ENCODE measurements around the gene ID2. TPM values are rescaled to one million over a fixed set of nuclear protein-coding genes. Genes with fewer than 3 reads are reported as not detected.

ID2 gene
- polyA plus RNA-seq, 1 donor from 2014 or later, result 71.6 TPM

DNA sequence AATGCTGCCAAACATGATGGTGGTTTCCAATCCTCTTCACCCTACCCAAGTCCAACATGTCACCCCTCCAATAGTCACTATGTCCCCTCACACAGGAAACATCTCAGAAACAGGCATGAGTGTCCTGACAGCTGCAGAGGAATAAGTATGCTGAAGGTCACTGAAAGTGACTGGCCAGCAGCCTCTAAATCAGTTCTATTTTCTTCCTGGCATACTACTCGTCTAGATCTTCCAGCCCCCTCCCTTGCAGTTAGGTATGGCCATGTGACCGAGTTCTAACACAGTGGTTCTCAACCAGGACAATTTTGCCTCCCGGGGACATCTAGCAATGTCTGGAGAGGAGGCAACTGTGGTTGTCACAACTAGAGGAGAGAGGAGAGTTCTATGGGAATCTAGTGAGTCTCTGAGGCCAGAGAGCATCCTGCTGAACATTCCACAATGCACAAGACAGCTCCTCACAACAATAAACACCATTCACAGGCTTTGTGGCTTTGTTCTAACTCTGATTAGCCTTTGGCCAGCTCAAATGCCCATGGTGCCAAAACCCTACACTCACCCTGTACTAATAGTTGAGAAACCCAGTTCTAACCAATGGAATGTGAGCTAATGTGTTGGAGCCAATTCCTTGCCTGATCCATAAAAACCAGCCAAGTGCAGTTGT, 12.6 kb upstream of the ID2 start:
- H3K9me3 ChIP-seq (ENCODE audit: low read length), result no peaks in the 10 kb centered on the region
- H3K27ac ChIP-seq (ENCODE audit: low read length), result no peak overlapping the region
- no peaks in the 10 kb centered on the region for H3K27me3 ChIP-seq (ENCODE audit: insufficient read depth, low read depth, low read length)
- no peak overlapping the region for H3K4me2 ChIP-seq (ENCODE audit: low read length)
- no peak overlapping the region for H3K9ac ChIP-seq (ENCODE audit: low read length)
- H3K36me3 ChIP-seq (ENCODE audit: insufficient read depth, low read length), result no peaks in the 10 kb centered on the region
- H3K4me3 ChIP-seq (ENCODE audit: low read length), result no peak overlapping the region
- no peaks in the 10 kb centered on the region for H3K9me2 ChIP-seq (ENCODE audit: insufficient read depth, low read length)
- no peaks in the 10 kb centered on the region for H4K20me1 ChIP-seq (ENCODE audit: insufficient read depth)
- H2AFZ ChIP-seq (ENCODE audit: low read depth, low read length), result no peak overlapping the region
- H3K79me2 ChIP-seq (replicated peaks; ENCODE audit: insufficient read depth, low read length), result no peaks in the 10 kb centered on the region
- H3F3A ChIP-seq (ENCODE audit: insufficient read depth, low read length, poor library complexity, severe bottlenecking), result no peaks in the 10 kb centered on the region
- TF ChIP-seq EP300 (conservative IDR thresholded peaks at IDR 0.05; ENCODE audit: poor library complexity, severe bottlenecking), result no peak
- no peak for TF ChIP-seq EZH2 (IDR thresholded peaks at IDR 0.05; ENCODE audit: borderline replicate concordance, insufficient read depth, low read length, poor library complexity, severe bottlenecking)
- TF ChIP-seq, protein P1, sequence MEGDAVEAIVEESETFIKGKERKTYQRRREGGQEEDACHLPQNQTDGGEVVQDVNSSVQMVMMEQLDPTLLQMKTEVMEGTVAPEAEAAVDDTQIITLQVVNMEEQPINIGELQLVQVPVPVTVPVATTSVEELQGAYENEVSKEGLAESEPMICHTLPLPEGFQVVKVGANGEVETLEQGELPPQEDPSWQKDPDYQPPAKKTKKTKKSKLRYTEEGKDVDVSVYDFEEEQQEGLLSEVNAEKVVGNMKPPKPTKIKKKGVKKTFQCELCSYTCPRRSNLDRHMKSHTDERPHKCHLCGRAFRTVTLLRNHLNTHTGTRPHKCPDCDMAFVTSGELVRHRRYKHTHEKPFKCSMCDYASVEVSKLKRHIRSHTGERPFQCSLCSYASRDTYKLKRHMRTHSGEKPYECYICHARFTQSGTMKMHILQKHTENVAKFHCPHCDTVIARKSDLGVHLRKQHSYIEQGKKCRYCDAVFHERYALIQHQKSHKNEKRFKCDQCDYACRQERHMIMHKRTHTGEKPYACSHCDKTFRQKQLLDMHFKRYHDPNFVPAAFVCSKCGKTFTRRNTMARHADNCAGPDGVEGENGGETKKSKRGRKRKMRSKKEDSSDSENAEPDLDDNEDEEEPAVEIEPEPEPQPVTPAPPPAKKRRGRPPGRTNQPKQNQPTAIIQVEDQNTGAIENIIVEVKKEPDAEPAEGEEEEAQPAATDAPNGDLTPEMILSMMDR (IDR thresholded peaks at IDR 0.05; ENCODE audit: poor library complexity, severe bottlenecking), result no peak
- no peak for TF ChIP-seq SMC3 (conservative IDR thresholded peaks at IDR 0.05; ENCODE audit: poor library complexity)
- TF ChIP-seq RAD21 (conservative IDR thresholded peaks at IDR 0.05), result no peak
- TF ChIP-seq, protein P2, sequence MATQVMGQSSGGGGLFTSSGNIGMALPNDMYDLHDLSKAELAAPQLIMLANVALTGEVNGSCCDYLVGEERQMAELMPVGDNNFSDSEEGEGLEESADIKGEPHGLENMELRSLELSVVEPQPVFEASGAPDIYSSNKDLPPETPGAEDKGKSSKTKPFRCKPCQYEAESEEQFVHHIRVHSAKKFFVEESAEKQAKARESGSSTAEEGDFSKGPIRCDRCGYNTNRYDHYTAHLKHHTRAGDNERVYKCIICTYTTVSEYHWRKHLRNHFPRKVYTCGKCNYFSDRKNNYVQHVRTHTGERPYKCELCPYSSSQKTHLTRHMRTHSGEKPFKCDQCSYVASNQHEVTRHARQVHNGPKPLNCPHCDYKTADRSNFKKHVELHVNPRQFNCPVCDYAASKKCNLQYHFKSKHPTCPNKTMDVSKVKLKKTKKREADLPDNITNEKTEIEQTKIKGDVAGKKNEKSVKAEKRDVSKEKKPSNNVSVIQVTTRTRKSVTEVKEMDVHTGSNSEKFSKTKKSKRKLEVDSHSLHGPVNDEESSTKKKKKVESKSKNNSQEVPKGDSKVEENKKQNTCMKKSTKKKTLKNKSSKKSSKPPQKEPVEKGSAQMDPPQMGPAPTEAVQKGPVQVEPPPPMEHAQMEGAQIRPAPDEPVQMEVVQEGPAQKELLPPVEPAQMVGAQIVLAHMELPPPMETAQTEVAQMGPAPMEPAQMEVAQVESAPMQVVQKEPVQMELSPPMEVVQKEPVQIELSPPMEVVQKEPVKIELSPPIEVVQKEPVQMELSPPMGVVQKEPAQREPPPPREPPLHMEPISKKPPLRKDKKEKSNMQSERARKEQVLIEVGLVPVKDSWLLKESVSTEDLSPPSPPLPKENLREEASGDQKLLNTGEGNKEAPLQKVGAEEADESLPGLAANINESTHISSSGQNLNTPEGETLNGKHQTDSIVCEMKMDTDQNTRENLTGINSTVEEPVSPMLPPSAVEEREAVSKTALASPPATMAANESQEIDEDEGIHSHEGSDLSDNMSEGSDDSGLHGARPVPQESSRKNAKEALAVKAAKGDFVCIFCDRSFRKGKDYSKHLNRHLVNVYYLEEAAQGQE (IDR thresholded peaks at IDR 0.05; ENCODE audit: borderline replicate concordance), result no peak
- no peak for TF ChIP-seq MXI1 (conservative IDR thresholded peaks at IDR 0.05; ENCODE audit: poor library complexity, severe bottlenecking)
- no peak for TF ChIP-seq TAF1 (IDR thresholded peaks at IDR 0.05; ENCODE audit: low read depth)
- no peak for TF ChIP-seq POLR2AphosphoS5 (IDR thresholded peaks at IDR 0.05)

DNA sequence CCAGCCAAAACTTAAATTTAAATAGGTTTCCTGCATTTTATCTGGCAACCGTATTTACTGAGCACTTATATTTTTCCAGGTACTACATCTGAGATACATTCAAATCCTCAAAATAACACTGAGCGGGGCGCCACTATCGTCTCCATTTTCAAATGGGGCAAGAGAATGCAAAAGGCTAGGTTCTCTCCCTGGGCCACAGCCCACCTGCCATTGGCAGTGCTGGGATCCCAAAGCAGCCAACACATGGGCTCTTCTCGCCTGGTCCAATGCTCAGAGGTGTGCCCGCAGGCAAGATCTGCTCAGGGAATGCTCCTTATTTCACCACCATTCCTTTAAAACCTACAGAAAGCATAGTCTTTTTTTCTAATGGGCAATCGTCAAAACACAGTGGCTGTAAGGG, 11.3 kb upstream of the ID2 start:
- no peaks in the 10 kb centered on the region for H4K20me1 ChIP-seq (ENCODE audit: insufficient read depth)
- no peaks in the 10 kb centered on the region for H3K9me3 ChIP-seq (ENCODE audit: low read length)
- H3K4me3 ChIP-seq (ENCODE audit: low read length), result no peak overlapping the region
- no peaks in the 10 kb centered on the region for H3F3A ChIP-seq (ENCODE audit: insufficient read depth, low read length, poor library complexity, severe bottlenecking)
- no peak overlapping the region for H3K4me2 ChIP-seq (ENCODE audit: low read length)
- H3K9ac ChIP-seq (ENCODE audit: low read length), result no peak overlapping the region
- H3K27ac ChIP-seq (ENCODE audit: low read length), result no peak overlapping the region
- TF ChIP-seq SMC3 (conservative IDR thresholded peaks at IDR 0.05; ENCODE audit: poor library complexity) (no peak), POLR2AphosphoS5 (IDR thresholded peaks at IDR 0.05) (no peak)
- no peak overlapping the region for H2AFZ ChIP-seq (ENCODE audit: low read depth, low read length)
- H3K9me2 ChIP-seq (ENCODE audit: insufficient read depth, low read length), result no peaks in the 10 kb centered on the region
- H3K36me3 ChIP-seq (ENCODE audit: insufficient read depth, low read length), result no peaks in the 10 kb centered on the region
- H3K79me2 ChIP-seq (replicated peaks; ENCODE audit: insufficient read depth, low read length), result no peaks in the 10 kb centered on the region
- peaks cover 2% of the 10 kb centered on the region for H3K27me3 ChIP-seq (ENCODE audit: insufficient read depth, low read depth, low read length)

Measured in neural cell (in vitro differentiated cells).